Skeletal muscle tissue (tissue), 4 donors: ENCODE results near the gene CYP4F22. TPM values are rescaled to one million over a fixed set of nuclear protein-coding genes. Genes with fewer than 3 reads are reported as not detected.

Source experiments
- H3K27ac ChIP-seq: one replicate; pipeline ENCODE4 v1.7.0; 2013; ENCODE audit warnings: mild to moderate bottlenecking, low read depth, low read length, inconsistent platforms
- H3K27me3 ChIP-seq, 3 donors: one replicate each; pipeline ENCODE4 v1.7.0; 2013; ENCODE audit warnings: low read length in 3 of 3; ENCODE audit not compliant: control insufficient read depth in 3 of 3, insufficient read depth in 3 of 3
- H3K36me3 ChIP-seq, 3 donors: one replicate each; pipeline ENCODE4 v1.7.0; 2013; ENCODE audit warnings: low read length in 3 of 3; ENCODE audit not compliant: control insufficient read depth in 3 of 3, insufficient read depth in 3 of 3
- H3K4me1 ChIP-seq, 3 donors: one replicate each; pipeline ENCODE4 v1.7.0; 2013; ENCODE audit warnings: low read length in 3 of 3, mild to moderate bottlenecking in 3 of 3; ENCODE audit not compliant: control insufficient read depth in 3 of 3, insufficient read depth in 3 of 3
- H3K4me3 ChIP-seq, 3 donors: one replicate each; pipeline ENCODE4 v1.7.0; 2013; ENCODE audit warnings: low read length in 3 of 3
- H3K9ac ChIP-seq, 3 donors: one replicate each; pipeline ENCODE4 v1.7.0; 2013; ENCODE audit warnings: low read length in 3 of 3, mild to moderate bottlenecking in 3 of 3, moderate library complexity in 2 of 3, low read depth in 1 of 3
- H3K9me3 ChIP-seq, 3 donors: one replicate each; pipeline ENCODE4 v1.7.0; 2013; ENCODE audit warnings: low read length in 3 of 3; ENCODE audit not compliant: control insufficient read depth in 3 of 3
- total RNA-seq: library from RNA; depleted of rRNA; stranded (reverse); fragments of >200 nt; gene quantifications from one replicate; pipeline ENCODE4 v1.2.3, GENCODE V29; 2014
- donor health status: Osteomylitis.

The CYP4F22 gene
- not detected for total RNA-seq

GRCh38 chr19:15508035-15508710 is at the start of gene CYP4F22:
TSS of gene CYP4F22 (plus strand) at chr19:15508525. CDS start at chr19:15525337, 16,812 bp downstream.
- H3K4me3 ChIP-seq = no peak within 1 kb of the TSS
- no peak within 1 kb of the TSS for H3K9ac ChIP-seq
- H3K9me3 ChIP-seq = no peaks in the 10 kb centered on the region
- H3K27me3 ChIP-seq = peaks cover 26 to 50% (median 38%) of the 10 kb centered on the region in 3 donors
- H3K27ac ChIP-seq = no peak within 1 kb of the TSS
- no peaks in the 10 kb centered on the region for H3K4me1 ChIP-seq
- no peaks in the 10 kb centered on the region for H3K36me3 ChIP-seq

GRCh38 chr19:15461694-15462093 is 46.6 kb upstream of the CYP4F22 start:
- Histone ChIP-seq H3K27me3 (peaks cover 17 to 33% (median 18%) of the 10 kb centered on the region in 3 donors), H3K9me3 (no peaks in the 10 kb centered on the region), H3K4me3 (no peak overlapping the region), H3K4me1 (peaks cover 6 to 13% (median 8%) of the 10 kb centered on the region in 3 donors), H3K27ac (no peak overlapping the region), H3K36me3 (no peaks in the 10 kb centered on the region), H3K9ac (no peak overlapping the region)

- H3K4me1 ChIP-seq = peaks cover 0 to 5% (median 0%) of the 10 kb centered on the region in 3 donors
- H3K9ac ChIP-seq = peak overlapping the region in 2 of 3 donors; percentile 32 to 33
- no peaks in the 10 kb centered on the region for H3K36me3 ChIP-seq
- H3K4me3 ChIP-seq = peak overlapping the region in 2 of 3 donors; percentile 35 to 43
- H3K27ac ChIP-seq = no peak overlapping the region
- peaks cover 10 to 27% (median 14%) of the 10 kb centered on the region in 3 donors for H3K27me3 ChIP-seq
- no peaks in the 10 kb centered on the region for H3K9me3 ChIP-seq
Measured at GRCh38 chr19:15463861-15464371, 44.4 kb upstream of the CYP4F22 start.

GRCh38 chr19:15464394-15465385 is 43.6 kb upstream of the CYP4F22 start, which contains the start of gene RASAL3:
TSS of gene RASAL3 (minus strand) at chr19:15464544. CDS start at chr19:15464358, 186 bp downstream.
- peak within 1 kb of the TSS in 2 of 3 donors; percentile 35 to 43 for H3K4me3 ChIP-seq

GRCh38 chr19:15466851-15467733 is 41.2 kb upstream of the CYP4F22 start:
- H3K4me3 ChIP-seq = no peak overlapping the region
- H3K4me1 ChIP-seq = peaks cover 0 to 15% (median 8%) of the 10 kb centered on the region in 3 donors
- no peaks in the 10 kb centered on the region for H3K36me3 ChIP-seq
- no peak overlapping the region for H3K27ac ChIP-seq
- H3K9me3 ChIP-seq = no peaks in the 10 kb centered on the region
- H3K9ac ChIP-seq = no peak overlapping the region
- H3K27me3 ChIP-seq = peaks cover 26 to 42% (median 29%) of the 10 kb centered on the region in 3 donors

More at GRCh38 chr19:15464394-15465385, 43.6 kb upstream of the CYP4F22 start, which contains the start of gene RASAL3:
- Histone ChIP-seq H3K36me3 (no peaks in the 10 kb centered on the region), H3K9me3 (no peaks in the 10 kb centered on the region), H3K9ac (peak within 1 kb of the TSS in 2 of 3 donors; percentile 32 to 33), H3K27ac (no peak within 1 kb of the TSS), H3K4me1 (peaks cover 0 to 11% (median 5%) of the 10 kb centered on the region in 3 donors), H3K27me3 (peaks cover 18 to 35% (median 22%) of the 10 kb centered on the region in 3 donors)

- Histone ChIP-seq H3K4me3 (no peak overlapping the region), H3K36me3 (no peaks in the 10 kb centered on the region), H3K27ac (no peak overlapping the region), H3K27me3 (peaks cover 26 to 42% (median 29%) of the 10 kb centered on the region in 3 donors), H3K9me3 (no peaks in the 10 kb centered on the region), H3K9ac (no peak overlapping the region), H3K4me1 (peaks cover 0 to 15% (median 8%) of the 10 kb centered on the region in 3 donors)
Measured at GRCh38 chr19:15467734-15468214, 40.6 kb upstream of the CYP4F22 start.

- Histone ChIP-seq H3K27me3 (peaks cover 24 to 37% (median 26%) of the 10 kb centered on the region in 3 donors), H3K9me3 (no peaks in the 10 kb centered on the region), H3K27ac (no peak overlapping the region), H3K9ac (no peak overlapping the region), H3K36me3 (no peaks in the 10 kb centered on the region), H3K4me3 (no peak overlapping the region), H3K4me1 (peaks cover 0 to 15% (median 8%) of the 10 kb centered on the region in 3 donors)
Measured at GRCh38 chr19:15468675-15469512, 39.4 kb upstream of the CYP4F22 start.

- Histone ChIP-seq H3K9ac (peak overlapping the region in 1 of 3 donors; percentile 16), H3K9me3 (no peaks in the 10 kb centered on the region), H3K4me3 (peak overlapping the region; percentile 45 to 56 (median 51)), H3K27ac (no peak overlapping the region), H3K36me3 (no peaks in the 10 kb centered on the region), H3K27me3 (peaks cover 23 to 31% (median 26%) of the 10 kb centered on the region in 3 donors), H3K4me1 (peaks cover 0 to 12% (median 8%) of the 10 kb centered on the region in 3 donors)
Measured at GRCh38 chr19:15469513-15470297, 38.6 kb upstream of the CYP4F22 start.
